Measurements from ENCODE around the gene DHCR7.

DHCR7 gene

DNA sequence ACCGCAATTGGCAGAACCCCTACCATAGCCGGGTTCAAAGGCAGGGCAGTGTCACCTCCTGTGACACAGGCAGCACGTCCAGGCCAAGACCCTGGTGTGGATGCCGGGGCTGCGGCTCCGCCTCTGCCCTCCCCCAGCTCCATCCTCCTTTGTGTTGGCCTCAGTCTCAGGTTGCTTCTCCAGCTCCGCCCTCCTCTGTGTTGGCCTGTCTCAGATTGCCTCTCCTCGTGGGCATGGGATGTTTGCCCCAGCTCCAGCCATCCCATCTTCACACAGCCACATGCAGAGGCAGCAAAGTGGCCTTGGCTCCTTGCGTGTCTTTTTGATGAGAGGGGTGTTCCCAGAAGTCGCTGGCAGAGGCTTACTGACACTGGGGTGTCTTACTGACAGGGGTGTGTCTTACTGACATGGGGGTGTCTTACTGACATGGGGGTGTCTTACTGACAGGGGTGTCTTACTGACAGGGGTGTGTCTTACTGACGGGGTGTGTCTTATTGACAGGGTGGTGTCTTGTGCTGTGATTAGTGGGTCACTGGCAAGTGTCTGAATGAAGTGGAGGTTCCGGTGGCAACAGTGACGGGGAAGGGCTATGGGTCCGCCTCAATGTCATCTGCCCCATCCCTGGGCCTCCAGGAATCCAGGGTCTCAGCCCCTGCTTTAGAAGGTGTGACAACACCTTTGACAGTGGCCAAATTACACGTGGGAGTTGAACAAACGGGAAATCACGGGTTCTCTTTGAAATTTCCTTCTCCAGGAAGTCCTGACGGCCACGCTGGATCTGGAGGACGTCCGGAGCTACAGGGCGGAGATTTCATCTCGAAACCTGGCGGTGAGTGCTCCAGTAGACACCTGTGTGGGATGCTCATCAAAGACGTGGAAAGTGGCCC is 29.7 kb upstream of the DHCR7 start:
- ChIA-PET POLR2A (ENCODE audit: low non-redundant PET) (no interaction called here), CTCF (no interaction called here)
- H3K27ac ChIP-seq: no peak overlapping the region
- TF ChIP-seq, protein P1, sequence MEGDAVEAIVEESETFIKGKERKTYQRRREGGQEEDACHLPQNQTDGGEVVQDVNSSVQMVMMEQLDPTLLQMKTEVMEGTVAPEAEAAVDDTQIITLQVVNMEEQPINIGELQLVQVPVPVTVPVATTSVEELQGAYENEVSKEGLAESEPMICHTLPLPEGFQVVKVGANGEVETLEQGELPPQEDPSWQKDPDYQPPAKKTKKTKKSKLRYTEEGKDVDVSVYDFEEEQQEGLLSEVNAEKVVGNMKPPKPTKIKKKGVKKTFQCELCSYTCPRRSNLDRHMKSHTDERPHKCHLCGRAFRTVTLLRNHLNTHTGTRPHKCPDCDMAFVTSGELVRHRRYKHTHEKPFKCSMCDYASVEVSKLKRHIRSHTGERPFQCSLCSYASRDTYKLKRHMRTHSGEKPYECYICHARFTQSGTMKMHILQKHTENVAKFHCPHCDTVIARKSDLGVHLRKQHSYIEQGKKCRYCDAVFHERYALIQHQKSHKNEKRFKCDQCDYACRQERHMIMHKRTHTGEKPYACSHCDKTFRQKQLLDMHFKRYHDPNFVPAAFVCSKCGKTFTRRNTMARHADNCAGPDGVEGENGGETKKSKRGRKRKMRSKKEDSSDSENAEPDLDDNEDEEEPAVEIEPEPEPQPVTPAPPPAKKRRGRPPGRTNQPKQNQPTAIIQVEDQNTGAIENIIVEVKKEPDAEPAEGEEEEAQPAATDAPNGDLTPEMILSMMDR (conservative IDR thresholded peaks at IDR 0.05; ENCODE audit: low read depth): no peak
- DNase-seq (ENCODE audit: low spot score): no peak

- no peak for DNase-seq (ENCODE audit: low spot score)
- ChIA-PET CTCF (no interaction called here), POLR2A (ENCODE audit: low non-redundant PET) (no interaction called here)
- TF ChIP-seq, protein P1 (conservative IDR thresholded peaks at IDR 0.05; ENCODE audit: low read depth): no peak
- H3K27ac ChIP-seq: no peak overlapping the region
These were observed 28.9 kb upstream of the DHCR7 start for GRCh38 chr11:71476926-71477640.

- POLR2A ChIA-PET (ENCODE audit: low non-redundant PET): no interaction called here
- CTCF ChIA-PET: no interaction called here
- TF ChIP-seq, protein P1 (conservative IDR thresholded peaks at IDR 0.05; ENCODE audit: low read depth): no peak
- no peak overlapping the region for H3K27ac ChIP-seq
- DNase-seq (ENCODE audit: low spot score): no peak
These were observed 27.8 kb upstream of the DHCR7 start for GRCh38 chr11:71476031-71476430.

- DNase-seq (ENCODE audit: low spot score): no peak
- ChIA-PET CTCF (interaction anchor here (0.6 kb wide), 1 partner anchor 30 kb away, joined by 5 read pairs; no protein-coding TSS in a partner anchor), POLR2A (ENCODE audit: low non-redundant PET) (no interaction called here)
- TF ChIP-seq, protein P1 (conservative IDR thresholded peaks at IDR 0.05; ENCODE audit: low read depth): no peak
- H3K27ac ChIP-seq: no peak overlapping the region
These were observed 26.7 kb upstream of the DHCR7 start for GRCh38 chr11:71474771-71475483.

DNA sequence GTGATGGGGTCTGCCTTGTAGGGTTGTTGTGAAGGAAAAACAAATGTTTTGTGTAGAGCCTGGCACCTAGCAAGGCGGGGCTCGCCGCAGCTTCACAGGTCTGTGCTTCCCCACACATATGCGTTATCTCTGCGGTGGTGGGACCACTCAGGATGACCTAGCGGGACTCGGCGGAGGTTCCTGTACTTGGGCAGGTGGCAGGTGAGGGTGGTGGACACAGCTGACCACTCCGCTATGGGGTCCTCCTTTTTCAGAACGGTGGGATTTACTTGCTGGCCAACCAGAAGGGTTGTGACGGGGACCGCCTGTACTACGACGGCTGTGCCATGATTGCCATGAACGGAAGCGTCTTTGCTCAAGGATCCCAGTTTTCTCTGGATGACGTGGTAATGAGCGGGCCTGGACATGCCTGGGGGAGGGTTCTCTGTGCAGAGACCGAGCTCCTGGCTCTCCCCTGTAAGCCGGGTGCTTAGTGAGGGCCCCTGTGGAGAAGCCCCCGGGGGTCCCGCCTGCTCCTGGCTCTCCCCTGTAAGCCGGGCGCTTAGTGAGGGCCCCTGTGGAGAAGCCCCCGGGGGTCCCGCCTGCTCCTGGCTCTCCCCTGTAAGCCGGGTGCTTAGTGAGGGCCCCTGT is 26.1 kb upstream of the DHCR7 start:
- TF ChIP-seq, protein P1 (conservative IDR thresholded peaks at IDR 0.05; ENCODE audit: low read depth): no peak
- H3K27ac ChIP-seq: no peak overlapping the region
- DNase-seq (ENCODE audit: low spot score): no peak
- POLR2A ChIA-PET (ENCODE audit: low non-redundant PET): no interaction called here
- CTCF ChIA-PET: no interaction called here

- no peak for DNase-seq (ENCODE audit: low spot score)
- POLR2A ChIA-PET (ENCODE audit: low non-redundant PET): no interaction called here
- TF ChIP-seq, protein P1 (conservative IDR thresholded peaks at IDR 0.05; ENCODE audit: low read depth): no peak
- no peak overlapping the region for H3K27ac ChIP-seq
- CTCF ChIA-PET: no interaction called here
These were observed 25.5 kb upstream of the DHCR7 start for GRCh38 chr11:71473793-71474080.
